ENCODE results near the gene DHRS12.

- no peak for TF ChIP-seq FOXP1 (CRISPR knock-in tag; IDR thresholded peaks at IDR 0.05; ENCODE audit: borderline replicate concordance)
- no peak for TF ChIP-seq CTCF (IDR thresholded peaks at IDR 0.05)
- no peak for TF ChIP-seq TEAD1 (CRISPR knock-in tag; IDR thresholded peaks at IDR 0.05)
- no peak for TF ChIP-seq CREB1 (CRISPR knock-in tag; IDR thresholded peaks at IDR 0.05)
- no peak for TF ChIP-seq ZSCAN18 (CRISPR knock-in tag; IDR thresholded peaks at IDR 0.05)
- no peak for TF ChIP-seq AR (CRISPR knock-in tag; IDR thresholded peaks at IDR 0.05)
- TF ChIP-seq FOXP4 (CRISPR knock-in tag; IDR thresholded peaks at IDR 0.05): no peak
- no peak for TF ChIP-seq E2F4 (CRISPR knock-in tag; IDR thresholded peaks at IDR 0.05; ENCODE audit: borderline replicate concordance, low read depth)
- no peak for TF ChIP-seq ZNF138 (CRISPR knock-in tag; conservative IDR thresholded peaks at IDR 0.05)
- TF ChIP-seq USF2 (CRISPR knock-in tag; IDR thresholded peaks at IDR 0.05): no peak
These were observed 25.6 kb downstream of the DHRS12 start for GRCh38 chr13:51778392-51778791.

Measured in WTC11 (cell line).